Measurements from ENCODE around the gene MYCBPAP. TPM values are rescaled to one million over a fixed set of nuclear protein-coding genes. Genes with fewer than 3 reads are reported as not detected.

The MYCBPAP gene
- total RNA-seq, 4 donors from 2014 or later: 0.38 TPM; not detected in 3

DNA sequence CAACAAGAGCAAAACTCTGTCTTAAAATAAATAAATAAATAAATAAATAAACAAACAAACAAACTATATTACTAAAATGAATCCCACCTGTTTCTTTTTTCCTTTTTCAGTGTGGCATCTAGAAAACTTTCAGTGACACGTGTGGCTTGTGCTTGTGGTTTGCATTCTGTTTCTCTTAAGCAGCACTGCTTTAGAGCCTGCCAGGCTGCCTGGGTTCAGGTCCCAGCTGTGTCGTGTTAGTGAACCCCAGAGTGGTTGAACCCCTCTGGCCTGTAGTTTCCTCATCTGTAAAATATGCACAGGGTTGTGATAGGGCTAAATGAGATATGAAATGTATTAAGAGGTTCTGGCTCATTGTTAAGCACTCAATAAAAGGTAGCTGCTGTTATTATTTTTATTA lies 12.2 kb downstream of the MYCBPAP start:
- WGBS, 2 donors: 67 to 73% methylated on average over 2 of the region's 2 CpGs
- H3K9me3 ChIP-seq: no peaks in the 10 kb centered on the region
- H3K27ac ChIP-seq: no peak overlapping the region
- H3K4me3 ChIP-seq: no peak overlapping the region
- H3K27me3 ChIP-seq: no peaks in the 10 kb centered on the region
- no peaks in the 10 kb centered on the region for H3K36me3 ChIP-seq
- TF ChIP-seq, protein P1, sequence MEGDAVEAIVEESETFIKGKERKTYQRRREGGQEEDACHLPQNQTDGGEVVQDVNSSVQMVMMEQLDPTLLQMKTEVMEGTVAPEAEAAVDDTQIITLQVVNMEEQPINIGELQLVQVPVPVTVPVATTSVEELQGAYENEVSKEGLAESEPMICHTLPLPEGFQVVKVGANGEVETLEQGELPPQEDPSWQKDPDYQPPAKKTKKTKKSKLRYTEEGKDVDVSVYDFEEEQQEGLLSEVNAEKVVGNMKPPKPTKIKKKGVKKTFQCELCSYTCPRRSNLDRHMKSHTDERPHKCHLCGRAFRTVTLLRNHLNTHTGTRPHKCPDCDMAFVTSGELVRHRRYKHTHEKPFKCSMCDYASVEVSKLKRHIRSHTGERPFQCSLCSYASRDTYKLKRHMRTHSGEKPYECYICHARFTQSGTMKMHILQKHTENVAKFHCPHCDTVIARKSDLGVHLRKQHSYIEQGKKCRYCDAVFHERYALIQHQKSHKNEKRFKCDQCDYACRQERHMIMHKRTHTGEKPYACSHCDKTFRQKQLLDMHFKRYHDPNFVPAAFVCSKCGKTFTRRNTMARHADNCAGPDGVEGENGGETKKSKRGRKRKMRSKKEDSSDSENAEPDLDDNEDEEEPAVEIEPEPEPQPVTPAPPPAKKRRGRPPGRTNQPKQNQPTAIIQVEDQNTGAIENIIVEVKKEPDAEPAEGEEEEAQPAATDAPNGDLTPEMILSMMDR (IDR thresholded peaks at IDR 0.05): no peak
- TF ChIP-seq POLR2A (IDR thresholded peaks at IDR 0.05): no peak
- intact Hi-C loops (cut with DNase I): no loop called here
- DNase-seq: no peak
- H3K4me1 ChIP-seq: peaks cover under 1 to 36% (median under 1%) of the 10 kb centered on the region in 3 donors

DNA sequence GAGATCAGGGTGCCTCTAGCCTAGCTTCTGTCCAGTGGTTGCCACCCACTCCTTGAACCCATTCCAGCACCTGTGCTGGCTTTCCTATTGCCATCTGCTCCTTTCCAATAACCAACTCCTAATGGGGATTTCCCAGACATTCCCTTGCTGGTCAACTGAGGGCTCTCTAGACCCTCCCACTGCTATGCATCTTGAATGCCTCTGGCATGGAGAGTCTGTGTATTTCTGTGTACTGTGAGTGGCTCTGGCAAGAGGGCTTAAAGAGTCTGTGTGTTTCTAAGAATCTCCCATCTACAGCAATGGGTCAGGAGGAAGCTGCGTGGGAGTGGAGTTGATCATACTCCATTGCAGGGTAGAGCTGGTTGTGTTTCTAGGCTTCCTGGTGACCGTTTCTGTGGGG lies 13.3 kb downstream of the MYCBPAP start:
- no peak for DNase-seq
- H3K27ac ChIP-seq: no peak overlapping the region
- no peaks in the 10 kb centered on the region for H3K9me3 ChIP-seq
- no peaks in the 10 kb centered on the region for H3K27me3 ChIP-seq
- peaks cover 0 to 33% (median 0%) of the 10 kb centered on the region in 3 donors for H3K4me1 ChIP-seq
- TF ChIP-seq POLR2A (IDR thresholded peaks at IDR 0.05): no peak
- TF ChIP-seq, protein P1 (IDR thresholded peaks at IDR 0.05): no peak
- intact Hi-C loops (cut with DNase I): no loop called here
- WGBS, 2 donors: 86% methylated on average over 2 of the region's 2 CpGs; no CpG with 5 or more reads in 1 of the 2 donors
- H3K4me3 ChIP-seq: no peak overlapping the region
- H3K36me3 ChIP-seq: no peaks in the 10 kb centered on the region

DNA sequence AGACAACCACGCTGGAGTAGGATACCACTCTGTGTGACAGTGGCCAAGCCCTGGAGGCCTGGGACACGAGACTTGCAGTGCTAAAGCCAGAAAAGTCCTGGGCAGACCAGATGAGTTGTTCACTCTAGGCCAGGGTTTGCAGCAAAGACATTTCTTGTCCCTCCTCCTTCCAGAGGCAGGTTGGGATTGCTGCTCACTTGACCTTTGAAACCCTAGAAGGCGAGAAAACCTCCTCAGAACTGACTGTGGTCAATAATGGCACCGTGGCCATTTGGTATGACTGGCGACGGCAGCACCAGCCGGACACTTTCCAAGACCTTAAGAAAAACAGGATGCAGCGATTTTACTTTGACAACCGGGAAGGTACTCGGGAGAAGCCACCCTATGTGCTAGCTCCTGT lies 14.5 kb downstream of the MYCBPAP start:
- Histone ChIP-seq H3K36me3 (no peaks in the 10 kb centered on the region), H3K27ac (no peak overlapping the region), H3K27me3 (no peaks in the 10 kb centered on the region), H3K9me3 (no peaks in the 10 kb centered on the region), H3K4me3 (no peak overlapping the region), H3K4me1 (peaks cover 0 to 24% (median 0%) of the 10 kb centered on the region in 3 donors)
- TF ChIP-seq, protein P1 (IDR thresholded peaks at IDR 0.05): no peak
- no peak for TF ChIP-seq POLR2A (IDR thresholded peaks at IDR 0.05)
- 89 to 98% methylated on average over 8 to 9 of the region's 10 CpGs for WGBS, 2 donors
- DNase-seq: no peak
- intact Hi-C loops (cut with DNase I): no loop called here

DNA sequence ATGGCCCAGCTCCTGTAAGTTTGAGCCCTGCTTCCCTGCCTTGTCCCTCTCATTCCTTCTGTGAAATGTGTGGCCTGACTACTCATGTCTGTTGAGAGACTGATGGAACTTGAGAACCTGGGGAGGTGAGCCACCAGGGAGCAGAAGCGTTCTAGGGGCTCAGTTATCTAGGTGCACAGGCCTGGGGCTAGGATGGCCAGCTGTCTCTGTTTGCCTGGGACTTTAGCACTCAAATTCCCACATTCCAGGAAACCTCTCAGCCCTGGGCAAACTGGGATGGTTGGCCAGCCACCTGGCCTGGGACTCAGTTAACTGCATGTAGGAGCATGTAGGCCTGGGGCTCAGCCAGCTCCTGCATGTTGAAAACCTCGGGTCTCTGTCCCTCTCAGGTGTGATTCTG lies 15.0 kb downstream of the MYCBPAP start:
- Histone ChIP-seq H3K9me3 (no peaks in the 10 kb centered on the region), H3K27me3 (no peaks in the 10 kb centered on the region), H3K4me3 (no peak overlapping the region), H3K27ac (no peak overlapping the region), H3K36me3 (no peaks in the 10 kb centered on the region), H3K4me1 (peaks cover 0 to 24% (median 0%) of the 10 kb centered on the region in 3 donors)
- TF ChIP-seq POLR2A (IDR thresholded peaks at IDR 0.05): no peak
- TF ChIP-seq, protein P1 (IDR thresholded peaks at IDR 0.05): no peak
- no peak for DNase-seq
- 33 to 58% methylated on average over 1 to 2 of the region's 2 CpGs for WGBS, 2 donors
- intact Hi-C loops (cut with DNase I): no loop called here

DNA sequence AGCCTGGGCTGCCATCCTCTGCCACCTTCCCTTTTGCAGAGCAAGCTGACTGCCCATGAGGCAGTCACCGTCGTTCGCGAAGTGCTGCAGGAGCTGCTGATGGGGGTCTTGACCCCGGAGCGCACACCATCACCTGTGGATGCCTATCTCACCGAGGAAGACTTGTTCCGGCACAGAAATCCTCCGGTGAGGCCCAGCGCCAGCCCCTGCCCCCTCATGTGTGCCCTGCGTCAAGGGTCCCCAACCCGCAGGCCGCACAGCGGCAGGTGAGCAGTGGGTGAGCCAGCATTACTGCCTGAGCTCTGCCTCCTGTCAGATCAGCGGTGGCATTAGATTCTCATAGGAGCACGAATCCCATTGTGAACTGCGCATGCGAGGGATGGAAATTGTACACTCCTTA lies 16.6 kb downstream of the MYCBPAP start:
- H3K4me1 ChIP-seq: peaks cover 0 to 15% (median 0%) of the 10 kb centered on the region in 3 donors
- intact Hi-C loops (cut with DNase I): no loop called here
- H3K27me3 ChIP-seq: peaks cover 0 to 15% (median 0%) of the 10 kb centered on the region in 4 donors
- no peak for DNase-seq
- no peak overlapping the region for H3K4me3 ChIP-seq
- no peak for TF ChIP-seq POLR2A (IDR thresholded peaks at IDR 0.05)
- no peaks in the 10 kb centered on the region for H3K36me3 ChIP-seq
- 87 to 100% methylated on average over 3 to 10 of the region's 18 CpGs for WGBS, 2 donors
- no peaks in the 10 kb centered on the region for H3K9me3 ChIP-seq
- H3K27ac ChIP-seq: no peak overlapping the region
